NCI-H460 (cell line): ENCODE results near the gene COMMD2. TPM values are rescaled to one million over a fixed set of nuclear protein-coding genes. Genes with fewer than 3 reads are reported as not detected.

ENCODE experiments used
- DNase-seq: peaks from one replicate; pipeline ENCODE4 v3.0.0-alpha.2; 2016; ENCODE audit warnings: low read depth; ENCODE audit errors: extremely low read depth
- total RNA-seq: library from RNA; depleted of rRNA; stranded (reverse); fragments of >200 nt; shearing (Covaris generic); gene quantifications from 2 replicates; pipeline ENCODE4 v1.2.3, GENCODE V29; 2014

COMMD2 gene
- total RNA-seq, 1 experiment from 2014 or later = 38.2 TPM

GRCh38 chr3:149765762-149766334 lies 13.6 kb upstream of the COMMD2 start:
- peak; percentile 15 for DNase-seq

- no peak for DNase-seq
Measured at GRCh38 chr3:149764302-149764701, 12.0 kb upstream of the COMMD2 start.

DNA sequence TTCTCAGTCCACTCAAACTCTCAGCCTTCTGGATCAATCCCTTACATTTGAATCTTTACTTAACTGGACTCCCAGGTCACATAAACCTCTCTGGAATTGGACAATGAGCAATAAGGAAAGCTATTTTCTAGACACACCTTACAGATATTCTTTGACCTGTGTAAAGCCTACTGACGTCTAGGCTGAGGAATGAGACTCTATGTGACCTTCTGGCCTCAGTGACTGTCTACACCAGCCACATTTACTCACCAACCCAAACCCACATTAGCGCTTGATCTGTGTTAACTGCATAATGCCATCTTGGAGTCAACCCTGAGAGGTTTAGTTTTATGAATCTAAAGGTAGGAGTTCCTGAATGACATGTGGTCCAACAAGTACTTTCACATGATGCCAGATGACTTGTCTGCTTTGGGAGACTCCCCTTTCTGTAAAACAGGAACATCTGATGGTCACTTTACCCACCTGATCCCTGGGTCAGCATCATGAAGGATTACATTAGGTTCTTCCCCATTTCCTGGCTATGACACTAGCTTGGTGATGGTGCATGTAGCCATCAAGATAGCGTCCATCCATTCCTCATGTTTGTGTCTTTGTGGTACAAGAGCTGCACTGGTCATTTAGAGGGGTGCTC lies 11.4 kb upstream of the COMMD2 start:
- no peak for DNase-seq

- DNase-seq = no peak
Measured at GRCh38 chr3:149753717-149754116, 1.4 kb upstream of the COMMD2 start.

GRCh38 chr3:149752788-149753136 lies 473 bp upstream of the COMMD2 start:
- no peak for DNase-seq

GRCh38 chr3:149751551-149751950 lies 738 bp downstream of the COMMD2 start:
- no peak for DNase-seq

- no peak for DNase-seq
Measured at GRCh38 chr3:149744606-149745005, 7.7 kb downstream of the COMMD2 start.

- no peak for DNase-seq
Measured at GRCh38 chr3:149744151-149744550, 8.1 kb downstream of the COMMD2 start.

DNA sequence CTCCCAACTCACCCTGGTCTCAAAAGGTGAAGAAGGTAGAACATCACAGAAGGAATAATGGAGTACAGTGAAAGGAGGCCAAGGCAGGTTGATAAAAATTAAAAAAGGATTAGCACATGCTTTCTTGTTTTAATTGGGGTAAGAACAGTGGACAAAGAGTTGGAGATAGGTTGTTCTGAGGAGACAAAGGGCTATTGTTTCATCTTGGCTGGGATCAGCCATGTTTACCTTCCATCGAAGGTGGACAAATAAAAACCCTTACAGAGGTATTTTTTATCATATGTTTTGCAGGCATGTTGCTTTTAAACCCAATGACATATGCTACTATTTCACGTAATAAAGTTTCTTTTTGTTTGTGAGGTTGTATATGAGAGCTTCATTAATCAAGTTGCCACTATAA lies 12.9 kb downstream of the COMMD2 start:
- DNase-seq = no peak

- no peak for DNase-seq
Measured at GRCh38 chr3:149738876-149739275, 13.4 kb downstream of the COMMD2 start.

GRCh38 chr3:149736953-149737205 lies 15.4 kb downstream of the COMMD2 start:
- no peak for DNase-seq

GRCh38 chr3:149736175-149736952 lies 15.9 kb downstream of the COMMD2 start:
- no peak for DNase-seq

- no peak for DNase-seq
Measured at GRCh38 chr3:149732234-149732633, 20.1 kb downstream of the COMMD2 start.

DNA sequence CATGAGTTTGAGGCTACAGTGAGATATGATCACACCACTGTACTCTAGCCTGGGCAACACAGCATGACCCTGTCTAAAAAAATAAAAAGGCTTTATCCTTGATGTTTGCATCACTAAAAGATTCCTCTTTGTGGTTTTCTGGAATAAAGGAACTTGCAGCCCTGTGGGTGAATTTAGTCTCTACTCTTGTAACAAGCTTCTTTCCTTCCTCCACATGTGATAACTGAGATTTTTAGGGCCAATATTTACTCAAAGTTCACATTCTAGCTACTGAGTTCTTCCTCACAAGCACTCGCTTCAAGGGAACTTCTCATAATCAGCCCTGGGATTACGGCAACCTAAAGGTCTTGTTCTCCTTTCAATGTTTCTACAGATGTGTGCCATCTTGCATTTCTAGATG lies 24.6 kb downstream of the COMMD2 start:
- no peak for DNase-seq

DNA sequence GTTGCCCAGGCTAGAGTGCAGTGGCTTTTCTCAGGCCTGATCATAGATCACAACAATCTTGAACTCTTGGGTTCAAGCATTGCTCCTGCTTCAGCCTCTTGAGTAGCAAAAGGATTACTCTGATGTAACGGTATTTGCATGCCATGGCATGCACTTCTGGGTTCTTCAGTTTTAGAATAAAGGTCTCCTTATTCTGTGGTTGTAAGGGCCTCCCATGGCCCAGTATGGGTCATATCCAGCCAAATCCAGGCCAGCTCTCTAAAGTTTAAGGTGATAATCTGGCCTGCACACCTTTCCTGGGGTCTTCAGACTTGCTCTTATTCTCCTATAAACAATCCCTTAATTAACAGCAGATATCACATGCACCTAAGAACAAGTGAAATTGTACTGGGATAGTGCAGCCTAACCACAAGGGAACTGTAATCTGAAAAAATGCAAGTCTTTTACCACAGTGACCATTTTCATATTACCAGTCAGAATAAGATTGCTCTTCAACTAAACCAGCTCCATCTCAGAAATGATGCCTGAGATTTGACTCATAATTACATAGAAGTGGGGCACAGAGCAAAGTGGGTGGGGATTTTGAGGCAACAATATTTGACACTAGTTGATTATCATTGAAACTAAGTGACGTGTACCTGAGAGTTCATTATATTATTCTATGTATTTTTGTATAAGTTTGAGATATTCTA lies 25.4 kb downstream of the COMMD2 start:
- no peak for DNase-seq

DNA sequence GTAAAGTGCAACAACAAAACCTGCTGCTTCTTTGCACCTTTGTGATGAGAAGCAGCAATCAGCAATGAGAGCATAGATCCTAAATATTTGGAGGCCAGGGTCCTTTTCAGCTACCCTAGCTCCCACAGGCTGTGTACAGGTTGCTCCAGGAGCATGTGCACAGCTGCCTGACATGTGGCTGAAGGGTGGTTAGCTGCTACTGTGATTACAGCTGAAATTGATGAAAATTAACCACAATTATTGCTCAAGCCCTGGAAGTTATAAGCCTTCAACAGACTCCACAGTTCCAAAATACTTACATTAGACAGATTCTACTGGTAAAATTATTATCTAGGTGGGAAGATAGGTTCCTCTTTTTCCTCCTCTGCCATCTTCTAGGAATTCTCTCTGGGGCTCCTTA lies 28.5 kb downstream of the COMMD2 start:
- DNase-seq = no peak

DNA sequence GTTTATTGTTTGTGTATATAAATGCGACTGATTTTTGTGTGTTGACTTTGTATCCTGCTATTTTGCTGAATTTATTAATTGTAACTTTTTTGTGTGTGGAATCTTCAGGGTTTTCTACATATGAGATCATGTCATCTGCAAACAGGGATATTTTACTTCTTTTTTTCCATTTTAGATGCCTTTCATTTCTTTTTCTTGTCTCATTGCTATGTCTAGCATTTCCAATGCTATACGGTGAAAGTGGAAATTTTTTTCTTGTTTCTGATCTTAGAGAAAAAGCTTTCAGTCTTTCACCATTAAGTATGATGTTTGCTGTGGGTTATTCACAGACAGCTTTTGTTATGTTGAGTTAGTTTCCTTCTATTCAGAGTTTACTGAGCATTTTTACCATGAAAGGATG lies 31.4 kb downstream of the COMMD2 start:
- no peak for DNase-seq

- peak; percentile 69 for DNase-seq
Measured at GRCh38 chr3:149717391-149718056, 34.8 kb downstream of the COMMD2 start.

DNA sequence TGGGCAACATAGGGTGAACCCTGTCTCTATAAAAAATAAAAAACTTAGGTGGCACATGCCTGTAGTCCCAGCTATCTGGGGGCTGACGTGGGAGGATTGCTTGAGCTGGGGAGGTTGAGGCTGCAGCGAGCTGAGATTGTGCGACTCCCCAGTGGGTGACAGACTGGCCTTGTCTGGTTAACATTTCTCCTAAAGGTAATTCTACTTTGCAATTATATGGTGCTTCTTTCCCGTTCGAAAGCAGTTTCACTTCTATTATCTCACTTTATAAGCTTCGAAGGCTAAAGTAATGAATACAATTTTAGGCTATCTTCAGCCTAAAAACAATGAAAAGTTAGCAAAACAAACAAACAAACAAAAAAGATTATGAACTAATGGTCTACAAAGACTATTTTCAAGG lies 35.3 kb downstream of the COMMD2 start:
- DNase-seq = no peak

- DNase-seq = no peak
Measured at GRCh38 chr3:149715247-149715646, 37.0 kb downstream of the COMMD2 start.
